Measurements from ENCODE around the gene SKI. TPM values are rescaled to one million over a fixed set of nuclear protein-coding genes. Genes with fewer than 3 reads are reported as not detected.

The SKI gene
- total and polyA plus RNA-seq, 2 of the 8 experiments (the other 6 are each of a cell fraction or from before 2014, with no cell fraction given) = 8.3 to 87.6 TPM

GRCh38 chr1:2279210-2279639 is 51.1 kb downstream of the SKI start (continued):
- TF ChIP-seq CHD7 (IDR thresholded peaks at IDR 0.05; ENCODE audit: insufficient replicate concordance, low read length) (no peak), HDAC2 (IDR thresholded peaks at IDR 0.05; ENCODE audit: borderline replicate concordance in 1 of 2, low read depth in 2 of 2, low read length in 2 of 2) (no peak; a peak in 1 of 4 replicates), SIX5 (IDR thresholded peaks at IDR 0.05; ENCODE audit: low read depth, low read length) (no peak), FOSL1 (IDR thresholded peaks at IDR 0.05; ENCODE audit: insufficient read depth, low read depth, low read length) (no peak), BRCA1 (IDR thresholded peaks at IDR 0.05; ENCODE audit: low read depth, low read length) (no peak), GTF2F1 (IDR thresholded peaks at IDR 0.05; ENCODE audit: borderline replicate concordance, low read depth, low read length) (no peak), MAX (IDR thresholded peaks at IDR 0.05) (peak; percentile 56; the same call in 1 of the 2 replicates), TEAD4 (IDR thresholded peaks at IDR 0.05; ENCODE audit: low read depth, low read length) (peak; percentile 98), NRF1 (IDR thresholded peaks at IDR 0.05; ENCODE audit: low read depth, low read length) (no peak), CREB1 (IDR thresholded peaks at IDR 0.05) (peak; percentile 39; the same call in 1 of the 2 replicates), RFX5 (IDR thresholded peaks at IDR 0.05; ENCODE audit: borderline replicate concordance, low read depth, low read length) (no peak), ASH2L (IDR thresholded peaks at IDR 0.05; ENCODE audit: low read length) (peak; percentile 73)

Measured in H1 (cell line).